ENCODE results near the gene SLCO3A1.

The SLCO3A1 gene

DNA sequence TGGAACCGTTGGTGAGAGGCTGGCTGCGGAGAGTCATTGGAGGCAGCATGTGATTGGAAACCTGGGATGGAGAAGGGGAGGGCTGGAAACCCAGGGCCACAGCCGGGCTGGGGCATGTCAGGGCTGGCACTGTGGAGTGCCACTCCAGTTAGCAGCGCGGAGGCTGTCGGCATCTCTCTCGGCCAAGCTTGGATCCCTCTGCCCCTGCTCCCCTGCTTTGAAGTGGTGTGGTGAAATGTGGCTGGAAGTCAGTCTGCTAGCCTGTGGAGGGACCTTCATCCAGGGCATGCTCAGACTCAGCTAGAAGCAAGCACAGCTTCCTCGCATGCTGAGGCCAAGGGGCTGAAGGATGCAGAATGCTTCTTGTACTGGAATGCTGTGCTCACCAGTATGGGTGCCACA is 13.5 kb downstream of the SLCO3A1 start:
- H3K4me3 ChIP-seq (ENCODE audit: low read depth, low read length), result peak overlapping the region; percentile 2; the same call in 1 of the 2 replicates
- peaks cover 32% of the 10 kb centered on the region for H3K4me1 ChIP-seq
- no peaks in the 10 kb centered on the region for H3K9me3 ChIP-seq
- TF ChIP-seq, protein P1, sequence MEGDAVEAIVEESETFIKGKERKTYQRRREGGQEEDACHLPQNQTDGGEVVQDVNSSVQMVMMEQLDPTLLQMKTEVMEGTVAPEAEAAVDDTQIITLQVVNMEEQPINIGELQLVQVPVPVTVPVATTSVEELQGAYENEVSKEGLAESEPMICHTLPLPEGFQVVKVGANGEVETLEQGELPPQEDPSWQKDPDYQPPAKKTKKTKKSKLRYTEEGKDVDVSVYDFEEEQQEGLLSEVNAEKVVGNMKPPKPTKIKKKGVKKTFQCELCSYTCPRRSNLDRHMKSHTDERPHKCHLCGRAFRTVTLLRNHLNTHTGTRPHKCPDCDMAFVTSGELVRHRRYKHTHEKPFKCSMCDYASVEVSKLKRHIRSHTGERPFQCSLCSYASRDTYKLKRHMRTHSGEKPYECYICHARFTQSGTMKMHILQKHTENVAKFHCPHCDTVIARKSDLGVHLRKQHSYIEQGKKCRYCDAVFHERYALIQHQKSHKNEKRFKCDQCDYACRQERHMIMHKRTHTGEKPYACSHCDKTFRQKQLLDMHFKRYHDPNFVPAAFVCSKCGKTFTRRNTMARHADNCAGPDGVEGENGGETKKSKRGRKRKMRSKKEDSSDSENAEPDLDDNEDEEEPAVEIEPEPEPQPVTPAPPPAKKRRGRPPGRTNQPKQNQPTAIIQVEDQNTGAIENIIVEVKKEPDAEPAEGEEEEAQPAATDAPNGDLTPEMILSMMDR (IDR thresholded peaks at IDR 0.05; ENCODE audit: low read depth, low read length), result no peak
- no peaks in the 10 kb centered on the region for H3K36me3 ChIP-seq
- H3K27me3 ChIP-seq, result no peaks in the 10 kb centered on the region
- DNase-seq, result no peak

DNA sequence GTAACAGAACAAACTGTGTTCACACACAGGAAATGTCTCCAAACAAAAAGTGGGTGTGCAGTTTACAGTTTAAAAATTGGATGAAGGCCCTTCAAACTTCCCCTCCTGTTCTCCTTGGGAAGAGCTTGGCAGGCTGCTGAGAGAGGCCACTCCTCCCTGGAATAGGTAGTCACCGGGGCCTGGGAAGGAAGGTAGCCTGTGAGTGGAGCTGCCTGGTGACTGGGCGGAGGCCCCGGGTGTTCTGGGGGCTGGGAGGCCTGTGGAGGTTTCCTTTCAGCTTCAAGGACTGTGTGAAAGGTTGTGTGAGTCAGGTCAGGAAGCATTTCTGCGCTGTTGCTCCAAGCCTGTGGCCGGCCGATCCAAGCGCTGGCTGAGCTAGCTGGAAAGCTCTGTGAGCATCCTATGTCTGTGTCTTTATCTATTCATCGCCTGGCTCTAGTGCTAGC is 14.1 kb downstream of the SLCO3A1 start:
- H3K36me3 ChIP-seq, result no peaks in the 10 kb centered on the region
- no peaks in the 10 kb centered on the region for H3K27me3 ChIP-seq
- peak; percentile 57 for DNase-seq
- no peak overlapping the region for H3K4me3 ChIP-seq (ENCODE audit: low read depth, low read length)
- no peaks in the 10 kb centered on the region for H3K9me3 ChIP-seq
- peaks cover 32% of the 10 kb centered on the region for H3K4me1 ChIP-seq
- TF ChIP-seq, protein P1 (IDR thresholded peaks at IDR 0.05; ENCODE audit: low read depth, low read length), result no peak

DNA sequence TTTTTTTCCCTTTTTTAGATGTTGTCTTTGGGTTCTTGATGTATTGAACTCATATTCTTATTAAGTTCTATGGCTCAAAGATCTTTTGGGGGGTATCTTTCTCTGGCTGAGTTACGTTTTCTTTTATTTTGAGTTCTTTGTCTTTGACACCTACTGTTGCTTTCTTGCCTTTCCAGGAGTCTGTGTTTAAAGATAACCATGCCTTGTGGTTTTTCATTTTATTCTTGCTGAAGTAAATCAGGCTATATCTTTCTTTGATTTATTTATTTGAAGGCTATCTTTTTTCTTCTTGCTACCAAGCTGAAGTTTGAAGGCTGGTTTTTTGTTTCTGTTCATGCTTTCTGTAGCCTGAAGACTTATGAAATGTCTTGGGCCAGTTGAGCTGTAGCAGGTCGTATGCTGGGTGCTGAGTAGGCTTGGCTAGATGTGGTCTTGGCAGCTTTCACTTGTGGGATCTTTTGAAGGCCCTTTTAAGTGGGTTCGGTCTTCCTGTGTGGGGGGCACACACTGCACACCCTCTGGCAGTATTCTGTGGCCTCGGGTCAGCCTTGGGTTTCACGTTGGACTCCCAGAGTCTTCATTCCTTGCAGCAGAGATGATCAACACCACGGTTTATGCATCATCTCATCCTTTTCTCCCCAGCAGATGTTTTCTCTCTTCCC is 17.5 kb downstream of the SLCO3A1 start:
- H3K27me3 ChIP-seq, result no peaks in the 10 kb centered on the region
- H3K36me3 ChIP-seq, result no peaks in the 10 kb centered on the region
- H3K4me1 ChIP-seq, result peaks cover 12% of the 10 kb centered on the region
- H3K9me3 ChIP-seq, result no peaks in the 10 kb centered on the region
- no peak overlapping the region for H3K4me3 ChIP-seq (ENCODE audit: low read depth, low read length)
- TF ChIP-seq, protein P1 (IDR thresholded peaks at IDR 0.05; ENCODE audit: low read depth, low read length), result no peak
- no peak for DNase-seq

DNA sequence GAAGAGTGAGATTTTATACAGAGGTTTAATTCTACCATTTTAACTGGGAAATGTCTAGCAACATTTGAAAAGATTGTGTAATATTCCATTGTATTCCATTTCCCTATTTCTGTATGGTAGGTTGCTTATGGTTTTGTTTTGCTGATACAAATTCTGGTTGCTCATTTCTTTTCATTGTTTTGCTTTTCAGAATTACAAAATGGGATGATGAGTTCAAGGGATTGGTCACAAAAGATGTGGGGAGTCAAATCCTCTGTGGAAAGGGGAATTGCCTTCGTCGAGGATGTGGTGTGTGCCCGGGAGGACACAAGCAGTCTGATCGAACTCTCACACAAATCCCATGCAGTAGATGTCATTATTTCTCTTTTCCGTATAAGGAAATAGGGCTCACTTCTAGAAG is 18.3 kb downstream of the SLCO3A1 start:
- Histone ChIP-seq H3K9me3 (no peaks in the 10 kb centered on the region), H3K36me3 (no peaks in the 10 kb centered on the region), H3K4me3 (ENCODE audit: low read depth, low read length) (no peak overlapping the region), H3K27me3 (no peaks in the 10 kb centered on the region), H3K4me1 (peaks cover 8% of the 10 kb centered on the region)
- no peak for DNase-seq
- TF ChIP-seq, protein P1 (IDR thresholded peaks at IDR 0.05; ENCODE audit: low read depth, low read length), result no peak

DNA sequence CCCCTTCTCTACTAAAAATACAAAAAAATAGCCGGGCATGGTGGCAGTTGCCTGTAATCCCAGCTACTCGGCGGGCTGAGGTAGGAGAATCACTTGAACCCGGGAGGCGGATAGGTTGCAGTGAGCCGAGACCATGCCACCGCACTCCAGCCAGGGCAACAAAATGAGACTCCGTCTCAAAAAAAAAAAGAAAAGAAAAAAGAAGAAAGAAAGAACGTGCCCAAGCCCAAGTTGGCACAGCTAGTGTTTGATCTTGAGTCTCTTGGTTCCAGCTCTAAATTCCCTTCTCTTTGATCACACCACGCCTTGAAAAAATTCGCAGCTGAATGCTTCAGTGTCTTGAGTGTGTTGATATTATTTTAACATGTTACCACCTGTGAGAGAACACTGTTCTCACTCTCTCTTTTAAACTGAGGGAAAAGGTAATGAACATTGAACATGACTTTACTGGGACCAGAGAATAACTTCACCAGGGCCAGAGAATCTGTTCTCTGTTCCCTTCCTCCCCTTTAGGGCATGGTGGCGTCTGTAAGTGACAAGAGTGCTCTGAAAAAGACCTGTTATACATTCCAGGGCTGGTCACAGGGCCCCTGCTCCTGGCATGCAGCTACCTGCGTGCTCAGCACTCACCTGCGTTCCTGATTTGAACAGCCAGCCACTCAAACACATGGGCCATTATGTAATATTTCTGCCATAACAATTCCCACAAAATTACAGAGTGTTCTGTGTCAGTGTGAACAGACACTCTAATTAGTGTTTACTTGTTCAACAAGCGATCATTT is 19.0 kb downstream of the SLCO3A1 start:
- Histone ChIP-seq H3K9me3 (no peaks in the 10 kb centered on the region), H3K4me3 (ENCODE audit: low read depth, low read length) (no peak overlapping the region), H3K36me3 (no peaks in the 10 kb centered on the region), H3K4me1 (peaks cover 1% of the 10 kb centered on the region), H3K27me3 (no peaks in the 10 kb centered on the region)
- DNase-seq, result no peak
- TF ChIP-seq, protein P1 (IDR thresholded peaks at IDR 0.05; ENCODE audit: low read depth, low read length), result no peak

DNA sequence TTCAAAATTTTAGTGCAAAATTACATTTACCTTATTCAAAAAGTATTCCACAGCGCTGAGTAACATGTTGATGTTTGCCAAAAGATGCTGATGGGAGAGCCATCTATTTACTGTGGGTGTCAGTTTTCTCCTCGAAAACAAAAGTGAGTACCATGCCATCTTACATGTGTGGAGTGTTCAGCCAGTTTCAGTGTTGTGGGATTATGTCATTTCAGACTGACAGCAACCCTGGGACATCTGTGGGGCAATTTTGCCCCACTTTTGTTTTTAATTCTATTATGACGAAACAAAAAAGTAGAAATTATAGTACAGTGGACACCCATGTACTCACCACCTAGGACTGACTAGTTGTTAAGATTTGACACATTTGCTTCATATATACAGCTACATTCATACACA is 19.6 kb downstream of the SLCO3A1 start:
- Histone ChIP-seq H3K36me3 (no peaks in the 10 kb centered on the region), H3K4me3 (ENCODE audit: low read depth, low read length) (no peak overlapping the region), H3K9me3 (no peaks in the 10 kb centered on the region), H3K4me1 (no peaks in the 10 kb centered on the region), H3K27me3 (no peaks in the 10 kb centered on the region)
- DNase-seq, result no peak
- TF ChIP-seq, protein P1 (IDR thresholded peaks at IDR 0.05; ENCODE audit: low read depth, low read length), result no peak
